Transverse colon (tissue), 4 donors: ENCODE data around the gene HDAC9. TPM values are rescaled to one million over a fixed set of nuclear protein-coding genes. Genes with fewer than 3 reads are reported as not detected.

ENCODE experiments used
- DNase-seq: peaks from one replicate; pipeline ENCODE4 v3.0.0-alpha.2; 2019
- H3K27ac ChIP-seq, 4 donors: fragments of 200-600 bp; sonication (generic); 2 replicates each; pipeline ENCODE4 v1.5.1; 2016 to 2018; ENCODE audit warnings: inconsistent platforms in 4 of 4
- H3K27me3 ChIP-seq: fragments of 200-600 bp; sonication (generic); 2 replicates; pipeline ENCODE4 v1.5.1; 2017; ENCODE audit warnings: inconsistent platforms
- H3K36me3 ChIP-seq, 4 donors: fragments of 200-600 bp; sonication (generic); 2 replicates each; pipeline ENCODE4 v1.5.1; 2017 to 2019; ENCODE audit warnings: inconsistent platforms in 4 of 4
- H3K4me1 ChIP-seq, 4 donors: fragments of 200-600 bp; sonication (generic); 2 replicates each; pipeline ENCODE4 v1.5.1; 2017 to 2020; ENCODE audit warnings: inconsistent platforms in 4 of 4
- H3K4me3 ChIP-seq, 4 donors: fragments of 200-600 bp; sonication (generic); 1 replicate in 1 of 4; 2 replicates in 3 of 4; pipeline versions ENCODE4 v1.5.1 to v1.6.1; 2017 to 2019; ENCODE audit warnings: inconsistent platforms in 4 of 4
- H3K9me3 ChIP-seq, 2 donors: fragments of 200-600 bp; sonication (generic); 2 replicates each; pipeline ENCODE4 v1.5.1; 2017 to 2019; ENCODE audit warnings: inconsistent platforms in 2 of 2
- EP300 ChIP-seq: sonication (generic); formaldehyde crosslinking; IDR thresholded peaks from one replicate; pipeline ENCODE4 v1.6.1; 2017; ENCODE audit warnings: antibody characterized with exemption, low read depth
- POLR2A ChIP-seq: fragments of 450-650 bp; IDR thresholded peaks from one replicate; pipeline ENCODE4 v1.6.1; 2016; ENCODE audit warnings: antibody characterized with exemption, mild to moderate bottlenecking, moderate library complexity
- POLR2AphosphoS5 ChIP-seq, 3 donors: sonication (generic); formaldehyde crosslinking; IDR thresholded peaks; one replicate each; pipeline ENCODE4 v1.6.1; 2016; ENCODE audit warnings: antibody characterized with exemption in 3 of 3
- WGBS, 2 donors: methylation state at CpG; one replicate each; pipeline ENCODE4 v1.1.5; 2018; ENCODE audit warnings: low coverage in 1 of 2; 5-methylcytosine and 5-hydroxymethylcytosine counted together
- in situ Hi-C, 4 donors: fragments of 200-750 bp; cut with MboI; loops; one replicate each; pipeline versions ENCODE4 v1.15.0 to v1.15.1; 2017; ENCODE audit warnings: low sequenced_read_pairs in 3 of 4, low pct_ligation_motif_present in 1 of 4, low pct_unique_long_range_greater_than_20kb in 1 of 4
- intact Hi-C: fragments of 100-400 bp; cut with DNase I; formaldehyde crosslinking; loops from one replicate; pipeline ENCODE4 v1.15.1; 2023; ENCODE audit warnings: low total_unique reads
- total RNA-seq, 4 donors: library from RNA; depleted of rRNA; stranded (reverse); fragments of >200 nt; gene quantifications; one replicate each; pipeline ENCODE4 v1.1.0, GENCODE V29; 2016
- TF ChIP-seq, protein P1 (sequence below), 5 experiments: fragments of 200-600 bp in 3 of 5; fragments of 450-650 bp in 2 of 5; sonication (generic) in 3 of 5; IDR thresholded peaks; 1 replicate in 2 of 5; 2 replicates in 3 of 5; pipeline ENCODE4 v1.5.1; 2016 to 2017; ENCODE audit warnings: antibody characterized with exemption in 5 of 5, inconsistent platforms in 3 of 5, mild to moderate bottlenecking in 2 of 5, moderate library complexity in 1 of 5

HDAC9 gene
- total RNA-seq, 4 donors from 2014 or later: 6.0 to 47.5 (median 33.7) TPM

DNA sequence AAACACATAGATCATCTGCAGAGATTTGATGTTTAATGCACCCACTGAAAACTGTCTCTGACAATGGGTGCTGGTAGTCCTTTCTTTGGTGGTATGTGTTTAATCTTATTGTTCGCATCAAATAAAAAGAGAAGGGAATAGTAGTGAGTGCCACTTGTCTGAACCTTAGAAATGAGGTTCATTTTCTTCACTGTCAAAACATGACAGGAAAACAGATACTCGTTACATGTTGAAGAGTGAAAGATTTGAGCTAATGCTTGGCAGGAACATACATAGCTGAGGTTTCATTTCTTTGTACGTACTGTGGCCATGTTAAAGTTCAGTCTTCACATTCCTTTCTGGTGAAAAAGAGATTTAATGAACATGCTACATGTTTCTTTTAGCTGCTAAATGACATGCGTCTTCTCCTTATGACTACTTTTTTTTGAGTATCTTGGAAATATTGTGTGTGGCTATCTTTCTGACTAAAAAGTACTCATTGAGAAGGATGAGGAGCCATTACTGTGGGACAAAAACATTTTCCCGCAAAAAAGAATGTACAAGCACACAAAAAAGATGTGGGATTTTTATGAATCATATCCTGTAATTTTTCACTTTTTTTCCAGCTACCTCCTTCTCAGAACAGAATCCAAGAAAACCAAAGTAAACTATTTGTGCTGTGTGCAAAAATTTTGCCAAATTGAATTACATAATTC, 513.8 kb downstream of the HDAC9 start:
- Histone ChIP-seq H3K27ac (no peak overlapping the region), H3K9me3 (no peaks in the 10 kb centered on the region), H3K4me1 (no peaks in the 10 kb centered on the region), H3K4me3 (no peak overlapping the region), H3K36me3 (no peaks in the 10 kb centered on the region), H3K27me3 (no peaks in the 10 kb centered on the region)
- DNase-seq: no peak
- in situ Hi-C loops (no loop called here), intact Hi-C loops (no loop called here)
- no peak for TF ChIP-seq POLR2AphosphoS5 (IDR thresholded peaks at IDR 0.05)
- no peak for TF ChIP-seq EP300
- TF ChIP-seq POLR2A: no peak
- TF ChIP-seq, protein P1, sequence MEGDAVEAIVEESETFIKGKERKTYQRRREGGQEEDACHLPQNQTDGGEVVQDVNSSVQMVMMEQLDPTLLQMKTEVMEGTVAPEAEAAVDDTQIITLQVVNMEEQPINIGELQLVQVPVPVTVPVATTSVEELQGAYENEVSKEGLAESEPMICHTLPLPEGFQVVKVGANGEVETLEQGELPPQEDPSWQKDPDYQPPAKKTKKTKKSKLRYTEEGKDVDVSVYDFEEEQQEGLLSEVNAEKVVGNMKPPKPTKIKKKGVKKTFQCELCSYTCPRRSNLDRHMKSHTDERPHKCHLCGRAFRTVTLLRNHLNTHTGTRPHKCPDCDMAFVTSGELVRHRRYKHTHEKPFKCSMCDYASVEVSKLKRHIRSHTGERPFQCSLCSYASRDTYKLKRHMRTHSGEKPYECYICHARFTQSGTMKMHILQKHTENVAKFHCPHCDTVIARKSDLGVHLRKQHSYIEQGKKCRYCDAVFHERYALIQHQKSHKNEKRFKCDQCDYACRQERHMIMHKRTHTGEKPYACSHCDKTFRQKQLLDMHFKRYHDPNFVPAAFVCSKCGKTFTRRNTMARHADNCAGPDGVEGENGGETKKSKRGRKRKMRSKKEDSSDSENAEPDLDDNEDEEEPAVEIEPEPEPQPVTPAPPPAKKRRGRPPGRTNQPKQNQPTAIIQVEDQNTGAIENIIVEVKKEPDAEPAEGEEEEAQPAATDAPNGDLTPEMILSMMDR (IDR thresholded peaks at IDR 0.05): no peak
- 65 to 76% methylated on average over 5 of the region's 5 CpGs for WGBS, 2 donors

DNA sequence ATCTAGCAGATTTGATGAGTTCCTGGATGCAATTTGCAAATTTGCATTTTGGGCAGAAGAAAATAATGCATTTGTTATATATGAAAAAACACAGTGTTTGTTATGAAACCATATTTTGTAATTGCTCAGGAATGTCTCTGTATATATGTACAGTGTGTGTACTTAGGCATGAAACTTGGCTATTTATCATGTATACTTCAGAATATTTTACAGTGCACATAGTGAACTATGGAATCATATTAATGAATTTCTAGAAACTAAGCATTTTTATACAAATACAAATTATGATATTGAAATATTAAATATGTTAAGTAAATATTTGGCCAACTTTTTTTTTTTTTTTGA, 514.4 kb downstream of the HDAC9 start:
- Histone ChIP-seq H3K36me3 (no peaks in the 10 kb centered on the region), H3K27ac (no peak overlapping the region), H3K27me3 (no peaks in the 10 kb centered on the region), H3K4me3 (no peak overlapping the region), H3K4me1 (no peaks in the 10 kb centered on the region), H3K9me3 (no peaks in the 10 kb centered on the region)
- in situ Hi-C loops (no loop called here), intact Hi-C loops (no loop called here)
- TF ChIP-seq, protein P1 (IDR thresholded peaks at IDR 0.05): no peak
- TF ChIP-seq EP300: no peak
- no peak for TF ChIP-seq POLR2AphosphoS5 (IDR thresholded peaks at IDR 0.05)
- TF ChIP-seq POLR2A: no peak
- DNase-seq: no peak

DNA sequence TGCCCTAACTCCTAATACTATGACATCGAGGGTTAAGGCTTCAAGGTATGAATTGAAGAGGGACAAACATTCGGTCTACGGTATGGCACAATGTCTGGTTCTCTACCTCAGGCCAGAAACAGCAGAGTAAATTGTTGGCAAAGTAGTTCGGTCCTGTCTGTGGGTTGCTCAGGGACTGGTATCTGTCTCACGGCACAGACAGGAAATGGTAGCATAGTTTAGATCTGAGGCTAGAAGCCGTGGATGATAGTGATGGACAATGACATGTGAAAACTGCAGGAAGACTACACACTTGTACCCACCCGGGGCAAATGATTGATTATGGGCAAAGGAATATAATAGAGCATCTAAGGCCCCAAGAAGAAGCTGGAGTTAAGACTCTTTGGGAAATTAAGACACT, 515.7 kb downstream of the HDAC9 start:
- 79 to 89% methylated on average over 4 to 7 of the region's 7 CpGs for WGBS, 2 donors
- Histone ChIP-seq H3K4me1 (no peaks in the 10 kb centered on the region), H3K9me3 (no peaks in the 10 kb centered on the region), H3K27ac (no peak overlapping the region), H3K36me3 (no peaks in the 10 kb centered on the region), H3K27me3 (no peaks in the 10 kb centered on the region), H3K4me3 (no peak overlapping the region)
- in situ Hi-C loops: no loop called here
- TF ChIP-seq, protein P1 (IDR thresholded peaks at IDR 0.05): no peak
- no peak for TF ChIP-seq POLR2AphosphoS5 (IDR thresholded peaks at IDR 0.05)
- no peak for TF ChIP-seq POLR2A
- TF ChIP-seq EP300: no peak
- DNase-seq: no peak
- intact Hi-C loops: no loop called here

DNA sequence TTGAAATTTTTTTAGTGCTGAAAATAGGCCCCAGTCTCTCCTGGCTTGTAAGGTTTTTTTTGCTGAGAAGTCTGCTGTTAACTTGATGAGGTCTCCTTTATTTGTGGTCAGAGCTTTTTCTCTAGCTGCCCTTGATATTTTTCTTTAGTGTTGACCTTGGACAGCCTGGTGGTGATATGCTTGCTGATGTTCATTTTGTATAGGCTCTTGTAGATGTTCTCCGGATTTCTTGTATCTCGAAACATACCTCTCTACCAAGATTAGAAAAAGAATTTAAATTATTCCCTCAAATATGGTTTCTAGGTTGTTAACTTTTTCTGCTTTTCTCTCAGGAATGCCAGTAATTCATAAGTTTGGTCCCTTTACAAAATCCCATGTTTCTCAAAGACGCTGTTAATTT, 519.5 kb downstream of the HDAC9 start:
- TF ChIP-seq EP300: no peak
- TF ChIP-seq, protein P1 (IDR thresholded peaks at IDR 0.05): no peak
- no peak for TF ChIP-seq POLR2A
- no peak for TF ChIP-seq POLR2AphosphoS5 (IDR thresholded peaks at IDR 0.05)
- Histone ChIP-seq H3K27me3 (no peaks in the 10 kb centered on the region), H3K9me3 (peaks cover 0 to 4% of the 10 kb centered on the region in 2 donors), H3K27ac (no peak overlapping the region), H3K4me1 (no peaks in the 10 kb centered on the region), H3K36me3 (no peaks in the 10 kb centered on the region), H3K4me3 (no peak overlapping the region)
- WGBS, 2 donors: 91 to 93% methylated on average over 3 of the region's 3 CpGs
- in situ Hi-C loops: no loop called here
- DNase-seq: no peak
- intact Hi-C loops: no loop called here
